GM06990 (cell line): Measurements from ENCODE around the gene ZFYVE28.

Experiments used
- DNase-seq: peaks from one replicate; pipeline ENCODE4 v3.0.0-alpha.2; 2011; ENCODE audit not compliant: insufficient read length; ENCODE audit errors: extremely low read depth
- H3K27me3 ChIP-seq: replicated peaks from 2 replicates; pipeline ENCODE4 v1.6.0; 2011; ENCODE audit warnings: low read length; ENCODE audit not compliant: control insufficient read depth, insufficient read depth
- H3K36me3 ChIP-seq: 2 replicates; pipeline ENCODE4 v1.5.1; 2011; ENCODE audit warnings: low read length; ENCODE audit not compliant: control insufficient read depth, insufficient read depth
- H3K4me3 ChIP-seq: replicated peaks from 2 replicates; pipeline ENCODE4 v1.5.1; 2011; ENCODE audit warnings: low read depth, mild to moderate bottlenecking, control low read depth, low read length
- TF ChIP-seq, protein P1 (sequence below): IDR thresholded peaks from 2 replicates; pipeline ENCODE4 v1.5.1; 2011; ENCODE audit warnings: low read length, control low read depth, mild to moderate bottlenecking, inconsistent platforms; ENCODE audit not compliant: insufficient read depth, poor library complexity, severe bottlenecking

The ZFYVE28 gene

DNA sequence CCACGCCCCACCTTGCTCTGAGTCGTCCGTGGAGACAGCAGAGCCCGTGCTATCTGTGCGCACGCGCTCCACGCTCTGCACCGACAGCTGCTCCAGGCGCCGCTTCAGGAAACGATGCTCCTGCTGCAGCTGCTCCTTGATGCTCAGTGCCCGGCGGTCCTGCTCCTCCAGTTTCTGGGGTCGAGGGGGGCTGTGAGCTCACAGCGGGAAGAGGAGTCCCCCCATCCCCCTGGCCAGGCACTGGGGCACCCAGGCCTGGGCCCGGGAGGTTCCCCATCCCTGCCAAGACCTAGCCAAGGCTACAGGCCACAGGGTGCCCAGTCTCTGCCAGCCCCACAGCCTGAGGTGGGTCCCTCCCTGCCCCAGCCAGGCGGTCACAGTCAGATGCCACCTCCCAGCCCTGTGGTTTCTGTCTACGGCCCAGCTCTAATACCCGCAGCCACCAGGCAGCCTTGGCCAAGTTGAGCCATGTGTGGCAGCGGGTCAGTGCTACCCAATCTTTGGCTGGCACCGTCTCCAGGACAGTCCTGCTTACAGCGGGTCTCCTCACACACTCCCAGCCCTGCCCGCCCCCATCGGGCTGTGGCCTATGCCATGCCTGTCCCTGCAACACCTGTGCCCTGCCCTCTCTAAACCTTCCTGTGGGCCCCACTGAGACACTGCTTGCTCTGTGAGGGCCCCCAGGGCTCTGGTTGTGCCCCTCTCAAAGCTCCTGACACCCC lies 167.2 kb downstream of the ZFYVE28 start:
- peak; percentile 6 for DNase-seq
- peaks cover 27% of the 10 kb centered on the region for H3K36me3 ChIP-seq
- H3K27me3 ChIP-seq, result no peaks in the 10 kb centered on the region
- no peak overlapping the region for H3K4me3 ChIP-seq
- TF ChIP-seq, protein P1, sequence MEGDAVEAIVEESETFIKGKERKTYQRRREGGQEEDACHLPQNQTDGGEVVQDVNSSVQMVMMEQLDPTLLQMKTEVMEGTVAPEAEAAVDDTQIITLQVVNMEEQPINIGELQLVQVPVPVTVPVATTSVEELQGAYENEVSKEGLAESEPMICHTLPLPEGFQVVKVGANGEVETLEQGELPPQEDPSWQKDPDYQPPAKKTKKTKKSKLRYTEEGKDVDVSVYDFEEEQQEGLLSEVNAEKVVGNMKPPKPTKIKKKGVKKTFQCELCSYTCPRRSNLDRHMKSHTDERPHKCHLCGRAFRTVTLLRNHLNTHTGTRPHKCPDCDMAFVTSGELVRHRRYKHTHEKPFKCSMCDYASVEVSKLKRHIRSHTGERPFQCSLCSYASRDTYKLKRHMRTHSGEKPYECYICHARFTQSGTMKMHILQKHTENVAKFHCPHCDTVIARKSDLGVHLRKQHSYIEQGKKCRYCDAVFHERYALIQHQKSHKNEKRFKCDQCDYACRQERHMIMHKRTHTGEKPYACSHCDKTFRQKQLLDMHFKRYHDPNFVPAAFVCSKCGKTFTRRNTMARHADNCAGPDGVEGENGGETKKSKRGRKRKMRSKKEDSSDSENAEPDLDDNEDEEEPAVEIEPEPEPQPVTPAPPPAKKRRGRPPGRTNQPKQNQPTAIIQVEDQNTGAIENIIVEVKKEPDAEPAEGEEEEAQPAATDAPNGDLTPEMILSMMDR, result no peak

GRCh38 chr4:2250357-2251072 lies 167.9 kb downstream of the ZFYVE28 start:
- TF ChIP-seq, protein P1, result no peak
- peak; percentile 1 for DNase-seq
- Histone ChIP-seq H3K36me3 (peaks cover 24% of the 10 kb centered on the region), H3K27me3 (no peaks in the 10 kb centered on the region), H3K4me3 (no peak overlapping the region)

DNA sequence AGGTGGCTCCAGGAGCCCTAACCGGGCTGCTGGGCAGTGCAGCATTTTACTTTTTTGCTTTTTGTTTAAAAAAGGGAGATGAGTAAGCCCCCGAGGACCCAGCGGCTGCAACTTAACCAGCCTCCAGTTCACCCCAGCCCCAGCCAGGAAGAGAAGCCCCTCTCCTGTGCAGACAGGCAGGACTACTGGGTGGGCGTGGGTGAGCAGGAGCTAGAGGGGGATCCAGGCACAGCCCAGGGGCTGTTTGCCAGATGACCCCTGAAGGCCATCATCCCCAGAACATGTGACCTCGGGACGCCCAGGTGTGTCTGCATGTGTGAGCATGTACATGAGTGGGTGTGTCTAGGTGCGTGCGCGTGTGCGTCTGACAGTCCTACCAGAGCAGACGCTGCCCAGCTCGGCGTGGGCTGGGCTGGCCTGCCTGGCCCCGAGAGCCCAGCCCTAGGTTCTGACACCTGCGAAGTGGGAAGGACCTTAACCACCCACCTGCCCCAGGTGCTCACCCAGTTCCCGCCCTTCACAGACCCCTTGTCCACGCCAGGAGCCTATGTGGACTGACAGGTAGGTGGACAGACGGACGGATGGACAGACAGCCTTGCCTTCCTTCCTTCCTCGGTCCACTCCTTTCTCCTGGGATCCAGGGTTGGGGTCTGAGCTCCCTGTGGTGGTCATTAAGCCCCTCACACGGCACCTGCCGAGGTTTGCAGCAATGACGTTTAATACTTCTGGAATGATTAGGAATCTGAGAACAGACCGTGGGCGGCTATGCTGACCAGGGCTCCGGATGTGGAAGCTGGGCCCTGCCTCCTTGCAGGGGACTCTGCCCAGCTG lies 168.7 kb downstream of the ZFYVE28 start:
- DNase-seq, result peak; percentile 11
- peaks cover 19% of the 10 kb centered on the region for H3K36me3 ChIP-seq
- H3K4me3 ChIP-seq, result no peak overlapping the region
- TF ChIP-seq, protein P1, result no peak
- H3K27me3 ChIP-seq, result no peaks in the 10 kb centered on the region

GRCh38 chr4:2248821-2249261 lies 169.6 kb downstream of the ZFYVE28 start:
- no peak for DNase-seq
- H3K36me3 ChIP-seq, result peaks cover 16% of the 10 kb centered on the region
- no peak overlapping the region for H3K4me3 ChIP-seq
- H3K27me3 ChIP-seq, result no peaks in the 10 kb centered on the region
- TF ChIP-seq, protein P1, result no peak

DNA sequence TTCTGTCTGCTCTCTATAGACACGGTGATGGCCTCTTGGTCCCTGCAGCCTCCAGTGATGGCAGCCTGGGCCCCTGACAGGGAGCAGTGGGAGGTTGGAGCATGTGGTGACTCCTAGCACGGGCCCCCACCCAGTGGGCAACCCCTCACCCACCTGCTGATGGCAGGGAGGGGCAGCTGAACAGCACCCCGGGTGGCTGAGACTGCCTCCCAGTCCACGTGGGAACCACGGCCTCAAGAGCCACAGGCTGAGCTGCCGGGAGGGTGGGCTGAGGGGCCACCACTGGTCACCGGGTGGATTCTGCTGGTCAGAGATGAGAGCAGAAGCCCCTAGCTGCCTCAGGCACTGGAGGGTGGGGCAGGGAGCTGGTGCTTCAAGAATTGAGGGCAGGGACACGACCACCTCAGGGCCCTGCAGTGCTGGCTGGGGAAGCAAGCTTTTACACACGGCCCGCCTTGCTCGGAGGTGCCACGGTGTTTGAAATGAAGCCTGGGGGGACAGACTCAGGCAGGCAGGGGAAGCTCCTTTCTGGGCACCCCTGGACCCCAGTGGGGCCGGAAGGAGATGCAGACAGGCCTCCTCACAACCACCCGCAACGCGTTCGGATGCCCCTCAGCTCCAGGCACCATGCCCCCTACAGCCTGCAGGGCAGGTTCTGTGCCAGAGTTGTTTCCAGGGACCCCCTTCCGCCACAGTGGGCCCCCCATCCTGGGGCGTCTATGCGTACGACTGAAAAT lies 170.2 kb downstream of the ZFYVE28 start:
- H3K36me3 ChIP-seq, result peaks cover 16% of the 10 kb centered on the region
- no peaks in the 10 kb centered on the region for H3K27me3 ChIP-seq
- no peak overlapping the region for H3K4me3 ChIP-seq
- DNase-seq, result peak; percentile 9
- TF ChIP-seq, protein P1, result no peak
